H1 (cell line): ENCODE measurements around the gene TIGD1. TPM values are rescaled to one million over a fixed set of nuclear protein-coding genes. Genes with fewer than 3 reads are reported as not detected.

Experiments
- CTCF ChIA-PET: fragments of 300-600 bp; sonication (Branson Sonifier 250); formaldehyde crosslinking; loops from one replicate; lab custom pipeline; 2021; ENCODE audit not compliant: partially characterized antibody; lab: Charles Lee
- POLR2A ChIA-PET: fragments of 300-600 bp; sonication (Branson Sonifier 250); formaldehyde crosslinking; loops from one replicate; lab custom pipeline; 2021; ENCODE audit warnings: inconsistent platforms; ENCODE audit not compliant: partially characterized antibody; lab: Charles Lee
- DNase-seq, 2 experiments: peaks; one replicate each; pipeline versions ENCODE4 v3.0.0 to v3.0.0-alpha.2; 2010 to 2022; ENCODE audit warnings: low spot score in 2 of 2, low read depth in 1 of 2, mixed read lengths in 1 of 2
- FAIRE-seq: peaks from 2 replicates; lab custom pipeline; 2011; peaks lifted over from hg19 to GRCh38; lab: Jason Lieb, UNC
- H2AFZ ChIP-seq: 2 replicates; pipeline ENCODE4 v1.8.1; 2012; ENCODE audit warnings: low read length, inconsistent platforms
- H2AK5ac ChIP-seq: 2 replicates; pipeline ENCODE4 v1.6.1; 2013; ENCODE audit warnings: low read depth, low read length
- H2BK120ac ChIP-seq: replicated peaks from 2 replicates; pipeline ENCODE3; 2013; ENCODE audit warnings: low read depth, low read length, inconsistent platforms
- H2BK12ac ChIP-seq: 2 replicates; pipeline ENCODE4 v1.6.1; 2013; ENCODE audit warnings: low read depth, low read length
- H2BK15ac ChIP-seq: 2 replicates; pipeline ENCODE4 v1.6.1; 2013; ENCODE audit warnings: low read length
- H2BK20ac ChIP-seq: 2 replicates; pipeline ENCODE4 v1.6.1; 2013; ENCODE audit warnings: low read length
- H2BK5ac ChIP-seq: 2 replicates; pipeline ENCODE4 v1.6.1; 2013; ENCODE audit warnings: low read depth, low read length
- H3K14ac ChIP-seq: 2 replicates; pipeline ENCODE4 v1.6.1; 2013; ENCODE audit warnings: inconsistent platforms; ENCODE audit not compliant: insufficient read length
- H3K18ac ChIP-seq: 2 replicates; pipeline ENCODE4 v1.6.1; 2013; ENCODE audit warnings: low read length; ENCODE audit errors: extremely low read depth
- H3K23ac ChIP-seq: 2 replicates; pipeline ENCODE4 v1.6.1; 2013; ENCODE audit warnings: inconsistent platforms; ENCODE audit not compliant: insufficient read length
- H3K23me2 ChIP-seq: 2 replicates; pipeline ENCODE4 v1.6.1; 2013; ENCODE audit warnings: low read depth, low read length
- H3K27ac ChIP-seq: 2 replicates; pipeline ENCODE4 v1.6.1; 2011; ENCODE audit warnings: low read depth, low read length, inconsistent platforms
- H3K27me3 ChIP-seq, 4 experiments: replicated peaks in 1 of 4; 1 replicate in 1 of 4; 2 replicates in 3 of 4; pipeline versions ENCODE4 v1.6.1 to v1.8.1; 2011 to 2013; ENCODE audit warnings: low read length in 3 of 4, mild to moderate bottlenecking in 3 of 4, inconsistent platforms in 2 of 4, mixed read lengths in 2 of 4, moderate library complexity in 1 of 4; ENCODE audit not compliant: control insufficient read depth in 3 of 4, insufficient read depth in 3 of 4; ENCODE audit errors: extremely low read depth in 1 of 4
- H3K36me3 ChIP-seq, 4 experiments: 2 replicates each; pipeline versions ENCODE4 v1.6.1 to v1.8.1; 2011 to 2013; ENCODE audit warnings: mild to moderate bottlenecking in 4 of 4, low read length in 3 of 4, moderate library complexity in 2 of 4, control low read depth in 1 of 4, inconsistent platforms in 1 of 4; ENCODE audit not compliant: insufficient read depth in 4 of 4, control insufficient read depth in 2 of 4
- H3K4ac ChIP-seq: replicated peaks from 2 replicates; pipeline ENCODE3; 2013; ENCODE audit warnings: low read length, low read depth, mixed read lengths, inconsistent platforms; ENCODE audit not compliant: insufficient read length
- H3K4me1 ChIP-seq, 4 experiments: replicated peaks in 1 of 4; 1 replicate in 1 of 4; 2 replicates in 3 of 4; pipeline versions ENCODE4 v1.6.1 to v1.8.1; 2011 to 2013; ENCODE audit warnings: low read length in 3 of 4, inconsistent platforms in 2 of 4, mixed read lengths in 1 of 4; ENCODE audit not compliant: insufficient read depth in 4 of 4, control insufficient read depth in 3 of 4
- H3K4me2 ChIP-seq, 2 experiments: 2 replicates each; pipeline versions ENCODE4 v1.6.1 to v1.8.1; 2011 to 2013; ENCODE audit warnings: low read depth in 2 of 2, low read length in 2 of 2, control low read depth in 1 of 2, inconsistent platforms in 1 of 2, mild to moderate bottlenecking in 1 of 2; ENCODE audit not compliant: insufficient read depth in 1 of 2
- H3K4me3 ChIP-seq, 4 experiments: fragments of 200-600, 300-600 bp in 1 of 4; sonication (generic), shearing (Covaris generic), sonication (Bioruptor Twin) in 1 of 4; 2 replicates each; pipeline versions ENCODE4 v1.5.1 to v1.8.1; 2011 to 2016; ENCODE audit warnings: low read length in 4 of 4, low read depth in 3 of 4, control low read depth in 2 of 4, inconsistent platforms in 2 of 4, mild to moderate bottlenecking in 2 of 4, mixed read lengths in 1 of 4, moderate library complexity in 1 of 4; ENCODE audit not compliant: insufficient read depth in 2 of 4; ENCODE audit errors: extremely low read depth in 1 of 4
- H3K56ac ChIP-seq: replicated peaks from 2 replicates; pipeline ENCODE3; 2013; ENCODE audit warnings: low read depth, mild to moderate bottlenecking, mixed read lengths, low read length, inconsistent platforms; ENCODE audit not compliant: insufficient read length
- H3K79me1 ChIP-seq: 2 replicates; pipeline ENCODE4 v1.6.1; 2013; ENCODE audit warnings: low read depth, low read length, control low read depth
- H3K79me2 ChIP-seq, 2 experiments: 2 replicates each; pipeline versions ENCODE4 v1.6.1 to v1.8.1; 2012 to 2013; ENCODE audit warnings: low read length in 2 of 2, mild to moderate bottlenecking in 2 of 2, inconsistent platforms in 1 of 2; ENCODE audit not compliant: insufficient read depth in 2 of 2, control insufficient read depth in 1 of 2
- H3K9ac ChIP-seq, 4 experiments: replicated peaks in 1 of 4; 1 replicate in 1 of 4; 2 replicates in 3 of 4; pipeline versions ENCODE4 v1.6.1 to v1.8.1; 2011 to 2013; ENCODE audit warnings: low read depth in 3 of 4, low read length in 3 of 4, control low read depth in 2 of 4, mild to moderate bottlenecking in 2 of 4, moderate library complexity in 2 of 4, inconsistent platforms in 1 of 4; ENCODE audit errors: extremely low read depth in 1 of 4
- H3K9me3 ChIP-seq, 2 experiments: 2 replicates each; pipeline versions ENCODE4 v1.6.1 to v1.8.1; 2012 to 2013; ENCODE audit warnings: mild to moderate bottlenecking in 2 of 2, moderate library complexity in 2 of 2, control low read depth in 1 of 2, inconsistent platforms in 1 of 2, low read depth in 1 of 2, low read length in 1 of 2, mixed read lengths in 1 of 2; ENCODE audit not compliant: insufficient read depth in 2 of 2
- H4K20me1 ChIP-seq, 2 experiments: replicated peaks in 1 of 2; 2 replicates each; pipeline versions ENCODE3 to v1.8.1; 2011 to 2013; ENCODE audit warnings: inconsistent platforms in 2 of 2, low read length in 2 of 2, mild to moderate bottlenecking in 1 of 2; ENCODE audit not compliant: insufficient read depth in 2 of 2, control insufficient read depth in 1 of 2
- H4K5ac ChIP-seq: 2 replicates; pipeline ENCODE4 v1.6.1; 2013; ENCODE audit warnings: low read length, low read depth, mixed read lengths, inconsistent platforms; ENCODE audit not compliant: insufficient read length
- H4K8ac ChIP-seq: 2 replicates; pipeline ENCODE4 v1.8.0; 2013; ENCODE audit warnings: mild to moderate bottlenecking, moderate library complexity, low read length, inconsistent platforms; ENCODE audit not compliant: insufficient read depth; ENCODE audit errors: extremely low read depth
- H4K91ac ChIP-seq: replicated peaks from 2 replicates; pipeline ENCODE3; 2013; ENCODE audit warnings: low read length, mixed read lengths, inconsistent platforms; ENCODE audit not compliant: insufficient read length
- KDM4A ChIP-seq: IDR thresholded peaks from one replicate; pipeline ENCODE4 v1.7.1; 2012; ENCODE audit warnings: low read depth, mild to moderate bottlenecking, moderate library complexity, low read length, inconsistent platforms; ENCODE audit not compliant: severe bottlenecking
- MAFK ChIP-seq: IDR thresholded peaks from 2 replicates; pipeline ENCODE4 v1.6.1; 2012; ENCODE audit warnings: low read depth, mild to moderate bottlenecking, improper control_type of control experiment, low read length
- WGBS, 2 experiments: shearing (Covaris generic) in 1 of 2; methylation state at CpG; one replicate each; pipeline versions ENCODE4 v1.1.6 to v1.1.7; 2013 to 2015; ENCODE audit warnings: low lambda C conversion rate in 2 of 2, mixed read lengths in 2 of 2, inconsistent platforms in 1 of 2, low coverage in 1 of 2, missing lambda C conversion rate in 1 of 2; ENCODE audit not compliant: insufficient replicate concordance in 2 of 2, insufficient coverage in 1 of 2, insufficient read length in 1 of 2; ENCODE audit errors: extremely low coverage in 1 of 2, missing lambda C conversion rate in 1 of 2; 5-methylcytosine and 5-hydroxymethylcytosine counted together
- polyA plus RNA-seq, 7 experiments: library from polyadenylated mRNA; depleted of rRNA in 3 of 7; stranded (reverse) in 5 of 7; unstranded in 2 of 7; fragments of >200 nt in 5 of 7; fragments of 200-250 nt in 2 of 7; gene quantifications; 1 replicate in 5 of 7; 2 replicates in 1 of 7; 4 replicates in 1 of 7; pipeline versions ENCODE4 v1.2.1 to v1.2.3, GENCODE V29; 2011 to 2013; ENCODE audit warnings: missing spikeins in 2 of 7, mixed read lengths in 2 of 7
- total RNA-seq: library from RNA; stranded (reverse); fragmentation: NEBNext Ultra II Directional; extraction: Animal tissue kit (Norgen Biotek cat#: 25700); gene quantifications from 2 replicates; pipeline ENCODE4 v1.2.1, GENCODE V29; 2021

TIGD1 gene
- total and polyA plus RNA-seq, 2 of the 8 experiments (the other 6 are each of a cell fraction or from before 2014, with no cell fraction given): 4.7 to 8.3 TPM

GRCh38 chr2:232598293-232598692, 47.9 kb upstream of the TIGD1 start:
- Histone ChIP-seq H2BK5ac (no peak overlapping the region), H2AFZ (no peak overlapping the region)
- TF ChIP-seq MAFK: peak; percentile 60; the same call in 1 of the 2 replicates
- TF ChIP-seq KDM4A: no peak
- TF ChIP-seq, all 59 proteins: peak for 1
- Histone ChIP-seq H2BK120ac (no peak overlapping the region), H3K23ac (no peak overlapping the region), H4K5ac (no peak overlapping the region), H2BK12ac (no peak overlapping the region), H3K18ac (no peak overlapping the region), H2AK5ac (no peak overlapping the region), H3K14ac (no peak overlapping the region), H4K20me1 (no peaks in the 10 kb centered on the region), H3K4me3 (no peak overlapping the region), H2BK15ac (no peak overlapping the region), H3K4ac (no peak overlapping the region), H3K4me2 (no peak overlapping the region), H2BK20ac (no peak overlapping the region), H3K27ac (no peak overlapping the region), H3K27me3 (no peaks in the 10 kb centered on the region; a peak in 1 of 7 replicates), H3K56ac (no peak overlapping the region), H4K91ac (no peak overlapping the region), H3K4me1 (0 out of 7 replicates have a peak, but pooled peaks cover 0 to 2% (median 0%) of the 10 kb centered on the region in 4 experiments), H3K79me1 (no peaks in the 10 kb centered on the region), H4K8ac (no peak overlapping the region), H3K23me2 (no peaks in the 10 kb centered on the region), H3K9ac (no peak overlapping the region), H3K79me2 (no peaks in the 10 kb centered on the region), H3K9me3 (no peaks in the 10 kb centered on the region), H3K36me3 (no peaks in the 10 kb centered on the region)
- 91% methylated on average over 4 of the region's 4 CpGs; no CpG with 5 or more reads in 1 of the 2 experiments for WGBS, 2 experiments
- POLR2A ChIA-PET: interaction anchor here (0.7 kb wide), 1 partner anchor 12 kb away, joined by 3 read pairs; no protein-coding TSS in a partner anchor
- DNase-seq: no peak
- no peak for FAIRE-seq
- CTCF ChIA-PET: interaction anchor here (1.6 kb wide), 1 partner anchor 12 kb away, joined by 7 read pairs; no protein-coding TSS in a partner anchor
